OCI-LY1 (cell line): ENCODE results near the gene DCTN3.
A peak's percentile ranks its signal among the peaks of the same experiment; 100 is the strongest.

Experiments
- H2AFZ ChIP-seq: fragments of 200-600 bp; sonication (generic), shearing (Covaris generic); 2 replicates; pipeline ENCODE4 v1.6.0; 2014; ENCODE audit warnings: antibody characterized with exemption, mild to moderate bottlenecking, low read length
- H3F3A ChIP-seq: fragments of 200-600 bp; sonication (generic), shearing (Covaris generic); 2 replicates; pipeline ENCODE4 v1.6.0; 2014; ENCODE audit warnings: mild to moderate bottlenecking, antibody characterized with exemption, low read length, moderate library complexity; ENCODE audit not compliant: insufficient read depth
- H3K27ac ChIP-seq: fragments of 200-600 bp; sonication (generic); 2 replicates; pipeline ENCODE4 v1.5.1; 2014; ENCODE audit warnings: low read length, mixed run types, mild to moderate bottlenecking, low read depth; ENCODE audit not compliant: poor library complexity, severe bottlenecking
- H3K27me3 ChIP-seq: fragments of 200-600 bp; sonication (generic); 2 replicates; pipeline ENCODE4 v1.6.0; 2014; ENCODE audit warnings: antibody characterized with exemption, mild to moderate bottlenecking, low read length, moderate library complexity; ENCODE audit not compliant: insufficient read depth
- H3K36me3 ChIP-seq: fragments of 200-600 bp; sonication (generic); 2 replicates; pipeline ENCODE4 v1.6.1; 2014; ENCODE audit warnings: mild to moderate bottlenecking, antibody characterized with exemption, low read length, moderate library complexity, mixed read lengths; ENCODE audit not compliant: insufficient read depth
- H3K4me1 ChIP-seq: fragments of 200-600 bp; sonication (generic); 2 replicates; pipeline ENCODE4 v1.5.1; 2014; ENCODE audit warnings: mild to moderate bottlenecking, low read length, moderate library complexity; ENCODE audit not compliant: insufficient read depth, severe bottlenecking
- H3K4me2 ChIP-seq: fragments of 200-600 bp; sonication (generic), shearing (Covaris generic); 2 replicates; pipeline ENCODE4 v1.6.1; 2014; ENCODE audit warnings: low read length
- H3K4me3 ChIP-seq: fragments of 200-600 bp; sonication (generic); 2 replicates; pipeline ENCODE4 v1.5.1; 2014; ENCODE audit warnings: low read length, low read depth, mild to moderate bottlenecking, mixed read lengths; ENCODE audit not compliant: poor library complexity, severe bottlenecking
- H3K79me2 ChIP-seq: fragments of 200-600 bp; shearing (Covaris generic); 2 replicates; pipeline ENCODE4 v1.6.1; 2016; ENCODE audit warnings: mixed run types, low read length, mixed read lengths; ENCODE audit not compliant: insufficient read depth
- H3K9ac ChIP-seq: fragments of 200-600 bp; sonication (generic), shearing (Covaris generic); 2 replicates; pipeline ENCODE4 v1.6.1; 2014; ENCODE audit warnings: mild to moderate bottlenecking, low read length, mixed read lengths
- H3K9me2 ChIP-seq: fragments of 200-600 bp; sonication (generic), shearing (Covaris generic); 2 replicates; pipeline ENCODE4 v1.6.1; 2014; ENCODE audit warnings: low read depth, mild to moderate bottlenecking, low read length, mixed read lengths
- H3K9me3 ChIP-seq: fragments of 200-600 bp; shearing (Covaris generic); 2 replicates; pipeline ENCODE4 v1.6.1; 2014; ENCODE audit warnings: low read length, mixed read lengths
- H4K20me1 ChIP-seq: fragments of 200-600 bp; sonication (generic), shearing (Covaris generic); 2 replicates; pipeline ENCODE4 v1.6.0; 2016; ENCODE audit warnings: mild to moderate bottlenecking, low read length; ENCODE audit not compliant: insufficient read depth
- CTCF ChIP-seq: fragments of 200-600 bp; sonication (generic), shearing (Covaris generic); IDR thresholded peaks from 2 replicates; pipeline ENCODE4 v1.5.1; 2017; ENCODE audit warnings: mild to moderate bottlenecking, antibody characterized with exemption, low read length, moderate library complexity, mixed read lengths
- EZH2 ChIP-seq: fragments of 200-600 bp; sonication (generic), shearing (Covaris generic); IDR thresholded peaks from 2 replicates; pipeline ENCODE4 v1.8.0; 2017; ENCODE audit warnings: borderline replicate concordance, mixed run types, mild to moderate bottlenecking, antibody characterized with exemption, low read length, moderate library complexity, mixed read lengths

Gene DCTN3

DNA sequence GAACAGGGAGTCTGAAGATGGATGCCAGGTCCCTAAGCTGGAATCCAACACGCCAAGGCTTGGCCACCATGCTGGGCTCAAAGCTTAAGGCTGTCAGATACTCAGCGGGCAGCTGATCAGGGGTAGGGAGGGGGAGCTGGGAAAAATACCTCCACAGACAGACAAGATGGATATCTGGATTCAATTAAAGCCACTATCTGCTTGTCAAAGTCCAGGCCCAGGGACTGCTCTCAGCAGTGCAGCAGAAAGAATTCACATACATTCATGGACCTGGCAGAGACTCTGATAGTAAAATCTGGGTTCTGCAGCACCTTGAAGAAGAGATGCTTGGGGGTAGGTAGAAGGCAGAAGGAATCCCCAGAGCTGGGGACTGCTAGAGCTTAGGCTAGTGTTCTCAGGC is 5.2 kb downstream of the DCTN3 start:
- H3K27ac ChIP-seq, result no peak overlapping the region
- no peaks in the 10 kb centered on the region for H4K20me1 ChIP-seq
- H3K36me3 ChIP-seq, result peaks cover 33% of the 10 kb centered on the region
- H3K9me3 ChIP-seq, result no peaks in the 10 kb centered on the region
- no peaks in the 10 kb centered on the region for H3K27me3 ChIP-seq
- H3K9me2 ChIP-seq, result no peaks in the 10 kb centered on the region
- H3F3A ChIP-seq, result no peaks in the 10 kb centered on the region
- H3K9ac ChIP-seq, result no peak overlapping the region
- no peak overlapping the region for H3K4me3 ChIP-seq
- H3K79me2 ChIP-seq, result no peaks in the 10 kb centered on the region
- no peak overlapping the region for H2AFZ ChIP-seq
- no peak overlapping the region for H3K4me2 ChIP-seq
- TF ChIP-seq CTCF (no peak), EZH2 (no peak)
- peaks cover 32% of the 10 kb centered on the region for H3K4me1 ChIP-seq

GRCh38 chr9:34612788-34613390 is 7.4 kb downstream of the DCTN3 start:
- H3K4me3 ChIP-seq, result peak overlapping the region; percentile 98
- peaks cover 20% of the 10 kb centered on the region for H3K4me1 ChIP-seq
- no peaks in the 10 kb centered on the region for H4K20me1 ChIP-seq
- H2AFZ ChIP-seq, result no peak overlapping the region
- H3K9me2 ChIP-seq, result no peaks in the 10 kb centered on the region
- H3F3A ChIP-seq, result no peaks in the 10 kb centered on the region
- no peaks in the 10 kb centered on the region for H3K79me2 ChIP-seq
- peaks cover 34% of the 10 kb centered on the region for H3K36me3 ChIP-seq
- peak overlapping the region; percentile 92 for H3K9ac ChIP-seq
- H3K27me3 ChIP-seq, result no peaks in the 10 kb centered on the region
- H3K4me2 ChIP-seq, result peak overlapping the region; percentile 93
- TF ChIP-seq CTCF (peak; percentile 81), EZH2 (no peak)
- no peaks in the 10 kb centered on the region for H3K9me3 ChIP-seq
- H3K27ac ChIP-seq, result peak overlapping the region; percentile 58

DNA sequence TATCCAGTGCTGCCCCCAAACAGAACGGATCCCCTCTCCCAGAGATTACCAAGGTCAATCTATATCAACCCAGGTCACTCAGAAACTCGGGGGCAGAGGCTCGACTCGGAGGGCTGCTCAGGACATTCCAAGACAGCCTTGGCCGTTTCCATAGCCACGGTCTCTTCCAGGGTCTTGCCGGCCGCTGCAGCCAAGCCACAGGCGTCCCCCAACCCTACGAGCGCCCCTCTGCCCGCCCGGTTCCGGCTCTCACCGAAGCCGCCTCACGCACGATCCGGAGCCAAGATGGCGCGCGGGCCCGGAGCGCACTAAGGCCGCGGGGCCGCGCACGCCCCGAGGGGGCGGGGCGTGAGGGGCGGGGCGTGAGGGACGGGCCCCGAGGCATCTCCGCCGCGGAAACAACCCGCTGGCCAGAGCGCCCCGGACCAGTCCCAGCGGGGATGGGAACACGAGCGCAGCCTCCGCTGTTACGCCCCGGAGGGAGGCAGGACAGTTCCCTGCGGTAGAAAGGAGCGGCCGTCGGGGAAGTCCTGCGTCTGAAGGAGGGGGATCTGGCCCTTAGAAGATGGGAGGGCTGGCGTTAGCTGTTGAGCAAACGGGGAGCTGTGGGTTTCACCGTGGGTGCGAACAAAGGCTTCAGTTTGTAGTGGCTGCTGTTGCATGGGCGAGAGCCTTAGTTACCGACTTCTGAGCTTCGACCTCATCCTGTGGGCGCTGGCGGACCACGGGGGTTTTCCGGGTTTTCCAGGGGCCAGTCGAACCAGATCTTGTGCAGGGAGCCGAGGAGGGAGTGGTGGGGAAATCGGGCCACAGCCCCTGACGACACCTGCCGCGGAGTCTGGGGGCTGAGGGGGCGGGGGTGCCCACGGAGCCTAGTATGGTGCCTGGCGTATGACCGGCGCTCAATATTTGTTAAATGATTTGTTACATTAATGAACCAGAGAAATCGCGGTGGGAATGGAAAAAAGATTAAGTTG is 8.2 kb downstream of the DCTN3 start, which contains the start of gene RPP25L:
RPP25L (minus strand) TSS at position 287 of the 977 bp plus-strand sequence. CDS start 801 bp downstream, outside the sequence.
- peak within 1 kb of the TSS; percentile 58 for H3K27ac ChIP-seq
- no peaks in the 10 kb centered on the region for H3K9me3 ChIP-seq
- H3K79me2 ChIP-seq, result no peaks in the 10 kb centered on the region
- TF ChIP-seq EZH2 (no peak), CTCF (no peak)
- H4K20me1 ChIP-seq, result no peaks in the 10 kb centered on the region
- H3F3A ChIP-seq, result no peaks in the 10 kb centered on the region
- H2AFZ ChIP-seq, result no peak within 1 kb of the TSS
- H3K36me3 ChIP-seq, result peaks cover 27% of the 10 kb centered on the region
- H3K4me2 ChIP-seq, result peak within 1 kb of the TSS; percentile 93
- H3K4me3 ChIP-seq, result peak within 1 kb of the TSS; percentile 98
- peaks cover 20% of the 10 kb centered on the region for H3K4me1 ChIP-seq
- H3K9me2 ChIP-seq, result no peaks in the 10 kb centered on the region
- H3K27me3 ChIP-seq, result no peaks in the 10 kb centered on the region
- H3K9ac ChIP-seq, result peak within 1 kb of the TSS; percentile 92
